ENCODE measurements around the gene SYNE3.
"Not testable (repeated sequence)": the region's sequence is repeated elsewhere in the genome, so short reads cannot be mapped to it uniquely, and the experiment has no call there.

The SYNE3 gene

DNA sequence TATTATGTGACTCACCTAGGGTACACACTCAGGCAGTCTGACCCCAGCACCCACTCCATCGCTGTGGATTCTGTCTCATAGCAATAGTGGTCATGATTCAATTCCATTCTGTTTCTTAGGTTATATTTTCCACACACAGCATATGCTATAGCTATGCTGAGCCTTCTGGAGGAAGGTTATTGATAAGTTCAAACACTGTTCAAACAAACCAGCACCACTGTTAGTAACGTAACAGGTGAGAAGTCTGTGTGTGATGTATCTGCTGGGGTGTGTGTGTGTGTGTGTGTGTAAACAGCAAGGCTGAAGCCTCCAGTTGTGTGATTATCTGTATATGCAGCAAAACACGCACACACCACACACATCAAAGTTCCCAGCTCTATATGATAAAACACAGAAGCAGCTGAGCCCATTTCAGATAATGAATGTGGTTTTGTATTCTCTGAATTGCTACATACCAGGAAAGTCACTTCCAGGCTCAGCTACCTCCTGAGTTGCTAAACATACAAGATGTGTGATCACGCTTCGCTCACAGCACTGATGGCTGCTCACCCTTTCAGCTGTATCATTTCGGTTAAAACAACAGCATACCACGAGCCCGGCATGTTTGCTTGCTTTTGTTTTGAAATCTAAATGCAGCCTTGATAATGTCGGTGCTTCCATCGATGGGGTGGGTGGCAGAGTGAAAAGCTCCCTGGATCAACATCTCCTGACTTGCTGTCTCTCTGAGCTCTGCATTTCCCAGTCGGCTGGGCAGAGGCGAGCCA lies 6.8 kb upstream of the SYNE3 start:
- no peak for DNase-seq

DNA sequence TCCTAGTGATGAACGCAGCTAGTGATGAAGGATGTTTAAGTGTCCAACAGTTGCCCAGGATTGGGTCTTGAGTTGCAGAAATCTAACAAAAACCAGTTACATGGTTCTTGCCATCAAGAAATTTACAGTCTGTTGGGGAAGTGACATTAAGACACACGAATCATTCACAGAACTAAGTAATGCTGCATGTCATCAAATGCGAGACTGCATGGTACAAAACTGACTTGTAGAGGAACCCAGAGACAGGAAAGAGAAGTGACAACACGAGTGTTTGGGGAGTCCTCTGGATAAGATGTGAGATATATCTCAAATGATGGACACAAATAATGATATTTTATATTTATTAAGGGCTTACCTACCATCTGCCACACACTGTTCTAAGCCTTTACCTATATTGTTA lies 6.1 kb upstream of the SYNE3 start:
- DNase-seq: no peak

DNA sequence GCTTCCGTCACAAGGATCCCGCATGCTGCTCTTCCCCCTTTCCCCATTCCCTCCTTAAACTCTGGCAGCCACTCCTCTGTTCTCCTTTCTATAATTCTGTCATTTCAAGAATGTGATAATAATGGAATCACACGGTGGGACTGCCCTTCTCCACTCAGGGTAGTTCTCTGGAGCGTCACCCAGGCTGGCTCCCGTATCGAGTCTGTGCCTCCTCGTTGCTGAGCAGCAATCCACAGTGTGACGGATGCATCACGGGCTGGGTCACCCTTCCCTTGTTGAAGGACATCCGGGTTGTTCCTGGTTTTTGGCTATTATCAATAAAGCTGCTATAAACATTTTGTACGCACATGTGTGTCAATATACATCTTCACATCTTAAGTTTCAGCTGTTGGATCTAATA lies 5.7 kb upstream of the SYNE3 start:
- DNase-seq: no peak

DNA sequence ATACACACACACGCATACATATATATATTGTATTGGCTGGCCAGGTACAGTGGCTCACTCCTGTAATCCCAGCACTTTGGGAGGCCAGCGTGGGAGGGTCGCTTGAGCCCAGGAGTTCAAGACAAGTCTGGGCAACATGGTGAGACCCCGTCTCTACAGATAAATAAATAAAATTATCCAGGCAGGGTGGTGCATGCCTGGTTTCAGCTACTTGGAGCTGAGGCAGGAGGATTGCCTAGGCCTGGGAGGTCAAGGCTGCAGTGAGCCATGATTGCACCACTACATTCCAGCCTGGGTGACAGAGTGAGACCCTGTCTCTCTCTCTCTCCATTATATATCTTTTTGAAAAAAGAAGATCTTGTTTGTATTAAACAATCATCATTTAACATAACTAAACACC lies 4.6 kb upstream of the SYNE3 start:
- DNase-seq: no peak

DNA sequence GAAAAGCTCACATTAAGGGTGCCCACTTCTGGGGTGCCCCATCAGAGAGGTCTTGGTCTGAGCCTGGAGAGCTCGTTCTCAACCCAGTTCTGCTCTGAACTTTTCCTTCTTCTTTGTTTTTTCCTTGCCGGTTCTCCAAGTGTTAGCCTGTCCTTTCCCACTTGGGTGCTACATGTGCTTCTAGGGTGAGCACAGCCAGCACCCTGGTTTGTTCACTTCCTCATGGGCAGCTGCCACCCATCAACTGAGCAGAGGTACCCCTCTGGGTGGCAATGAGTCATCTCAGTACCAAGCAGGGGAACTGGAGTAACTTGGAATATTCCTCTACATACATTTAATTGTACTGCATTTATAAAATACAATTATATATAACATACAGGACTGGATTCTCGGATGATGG lies 3.9 kb upstream of the SYNE3 start:
- DNase-seq: no peak

DNA sequence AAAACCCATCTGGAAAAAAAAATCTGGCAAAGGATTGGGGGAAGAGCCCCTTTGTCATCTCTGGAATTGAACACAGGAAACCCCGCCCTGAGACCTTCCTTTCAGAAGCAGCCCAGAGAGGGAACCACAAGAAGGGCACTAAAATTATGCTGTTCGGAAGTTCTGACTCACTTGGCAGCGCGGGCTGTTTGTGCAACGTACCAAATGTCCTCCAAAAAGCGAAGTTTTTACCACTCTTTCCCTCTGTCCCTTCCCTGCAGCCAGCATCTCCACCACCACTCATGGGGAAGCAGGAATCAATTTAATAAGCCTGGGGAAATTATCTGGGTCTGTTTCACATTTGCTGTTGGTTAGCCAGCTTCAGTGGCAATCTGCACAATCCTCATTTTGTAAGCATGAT lies 3.2 kb upstream of the SYNE3 start:
- peak; percentile 64 for DNase-seq

DNA sequence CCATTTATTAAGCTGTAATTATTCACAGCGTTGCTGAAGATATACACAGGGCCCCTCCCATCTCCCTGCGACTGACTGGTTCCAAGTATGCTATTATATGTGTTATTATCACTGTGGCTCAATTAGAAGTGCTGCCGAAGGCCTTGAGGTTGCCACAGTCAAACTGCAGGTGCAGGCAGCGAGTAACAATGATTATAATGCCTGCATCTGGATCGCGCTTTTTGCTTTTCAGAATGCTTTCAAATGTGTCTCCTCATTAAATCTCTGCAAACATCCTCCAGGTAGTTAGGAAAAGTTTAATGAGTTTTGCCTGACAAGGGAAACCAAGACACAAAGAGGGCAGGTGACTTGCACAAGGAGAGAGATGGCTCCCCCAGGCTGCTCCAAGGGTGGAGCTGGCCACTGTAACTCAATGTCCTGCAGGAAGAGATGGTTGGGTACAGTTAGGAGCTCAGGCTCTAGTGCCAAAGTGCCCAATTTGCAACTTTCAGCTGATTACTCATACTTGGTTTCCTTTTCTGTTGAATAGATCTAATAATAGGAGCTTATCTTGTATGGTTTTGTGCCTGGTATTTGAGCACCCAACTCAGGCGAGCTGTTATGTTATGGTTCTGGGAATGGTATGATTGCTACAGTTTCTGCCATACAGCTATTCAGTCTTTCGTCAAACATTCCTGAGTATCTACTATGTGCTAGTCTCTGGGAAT lies 1.7 kb upstream of the SYNE3 start:
- DNase-seq: peak; percentile 80

DNA sequence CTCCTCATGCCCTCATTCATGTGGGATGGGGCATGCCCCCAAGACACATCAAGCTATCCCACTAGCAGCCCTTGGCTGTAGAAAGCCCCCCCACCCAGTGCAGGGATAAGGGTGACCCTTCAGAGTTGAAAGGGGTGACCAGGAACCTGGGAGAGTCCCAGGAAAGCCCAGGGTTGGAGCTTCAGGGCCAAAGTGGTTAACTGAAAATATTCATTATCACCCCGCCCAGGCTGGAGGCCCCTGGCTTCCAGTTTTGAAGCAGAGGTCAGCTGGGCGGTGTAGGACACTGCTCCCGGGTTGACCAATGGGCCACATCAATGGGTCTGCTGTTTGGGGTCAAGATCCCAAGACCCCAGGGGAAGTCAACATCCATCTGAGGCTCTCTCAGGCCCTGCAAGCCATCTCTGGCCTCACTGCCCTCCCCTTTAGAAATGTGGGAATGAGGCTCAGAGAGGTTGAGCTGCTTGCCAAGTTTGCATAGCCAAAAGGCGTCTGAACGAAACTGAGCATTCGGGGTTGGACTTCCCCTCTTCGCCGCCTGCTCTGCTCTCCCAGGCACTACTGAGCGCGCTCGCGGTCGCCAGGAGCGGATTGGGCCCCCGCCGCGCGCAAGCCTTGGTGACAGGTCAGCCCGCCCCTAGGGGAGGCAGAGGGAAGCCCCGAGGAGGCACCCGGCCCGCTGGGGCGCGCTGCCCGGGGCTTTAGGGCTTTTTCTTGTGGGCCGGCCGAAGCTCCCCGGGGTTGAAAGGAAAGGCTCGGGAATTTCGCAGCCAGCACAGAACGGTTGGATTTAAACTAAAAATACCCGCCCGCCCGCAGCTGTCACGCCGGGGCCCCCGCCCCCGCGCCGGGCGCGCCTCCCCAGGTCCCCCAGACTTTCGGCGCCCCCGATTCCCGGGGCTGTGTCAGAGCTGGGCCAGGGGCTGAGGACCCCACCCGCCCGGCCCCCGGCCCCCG lies 576 bp downstream of the SYNE3 start:
- DNase-seq: no peak

DNA sequence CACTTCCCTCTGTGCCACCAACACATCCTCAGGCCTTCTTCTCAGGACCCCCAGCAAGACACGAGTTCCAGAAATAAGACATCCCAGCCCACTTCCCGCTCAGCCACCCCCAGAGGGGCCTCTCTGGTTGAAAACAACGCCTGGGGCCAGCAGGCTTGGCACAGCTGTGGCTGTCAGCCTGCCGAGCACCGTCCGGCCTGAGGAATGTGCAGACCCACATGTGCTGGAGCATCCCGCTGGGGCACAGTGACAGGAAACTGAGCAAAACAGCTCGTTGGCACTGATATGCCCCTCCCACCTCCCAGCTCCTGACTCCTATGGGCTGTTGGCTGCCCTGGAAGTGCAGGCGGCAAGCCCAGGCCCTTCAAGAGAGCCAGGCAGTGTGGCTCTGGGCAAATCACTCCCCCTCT lies 1.4 kb downstream of the SYNE3 start:
- DNase-seq: no peak

DNA sequence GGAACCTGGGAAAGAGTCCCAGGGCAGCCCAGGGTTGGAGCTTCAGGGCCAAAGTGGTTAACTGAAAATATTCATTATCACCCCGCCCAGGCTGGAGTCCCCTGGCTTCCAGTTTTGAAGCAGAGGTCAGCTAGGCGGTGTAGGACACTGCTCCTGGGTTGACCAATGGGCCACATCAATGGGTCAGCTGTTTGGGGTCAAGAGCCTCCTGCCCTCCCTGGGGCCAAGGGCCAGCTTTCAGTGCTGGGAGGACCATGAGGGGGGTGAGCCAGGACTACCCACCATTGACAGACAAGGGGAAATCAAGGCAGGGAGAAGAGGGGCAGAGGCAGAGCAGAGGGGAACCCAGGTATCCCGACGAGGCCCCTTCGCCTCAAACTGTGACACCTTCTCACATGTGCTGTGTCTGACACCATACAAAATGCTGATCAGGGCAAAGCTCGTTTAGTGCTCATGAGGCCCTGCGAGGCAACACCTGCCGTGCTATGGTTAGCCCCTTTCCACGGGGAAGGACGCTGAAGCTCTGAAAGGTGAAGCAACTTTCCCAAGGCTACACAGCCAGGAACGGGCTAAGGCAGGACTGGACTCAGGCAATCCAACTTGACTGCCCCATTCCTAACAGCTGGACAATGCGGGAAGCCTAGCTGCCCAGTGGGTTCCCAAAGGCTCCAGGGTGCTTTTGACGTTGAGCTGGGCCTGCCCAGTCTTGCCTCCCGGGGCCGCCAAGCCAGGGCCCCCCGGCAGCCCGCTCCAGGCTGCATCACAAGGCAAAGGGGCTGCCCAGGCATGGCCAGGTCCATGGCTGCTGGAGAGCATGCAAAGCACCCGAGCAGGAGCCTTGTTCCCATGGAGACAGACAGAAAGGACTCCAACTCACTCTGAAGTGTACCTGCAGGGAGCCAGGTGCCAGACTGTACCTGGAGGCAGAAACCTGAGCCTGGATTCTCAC lies 2.0 kb downstream of the SYNE3 start:
- DNase-seq: no peak

DNA sequence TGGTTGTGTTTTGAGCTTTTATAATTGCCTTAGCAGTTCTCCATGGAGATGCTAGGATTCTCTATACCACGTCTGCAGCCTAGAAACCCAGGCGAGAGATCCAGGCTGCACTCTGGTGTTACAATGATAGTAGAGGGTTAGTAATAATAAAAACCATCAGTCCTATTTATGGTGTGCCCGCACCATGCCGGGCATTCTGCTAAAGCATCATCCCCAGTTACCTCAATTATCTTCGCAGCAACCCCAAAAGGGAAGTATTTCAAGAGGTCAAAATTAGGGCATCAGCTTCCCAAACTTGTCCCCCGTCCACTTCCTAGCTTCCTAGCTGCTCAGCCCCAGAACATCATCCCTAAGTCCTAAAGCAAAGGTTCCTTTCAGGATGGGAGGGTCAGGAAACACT lies 3.2 kb downstream of the SYNE3 start:
- DNase-seq: no peak

DNA sequence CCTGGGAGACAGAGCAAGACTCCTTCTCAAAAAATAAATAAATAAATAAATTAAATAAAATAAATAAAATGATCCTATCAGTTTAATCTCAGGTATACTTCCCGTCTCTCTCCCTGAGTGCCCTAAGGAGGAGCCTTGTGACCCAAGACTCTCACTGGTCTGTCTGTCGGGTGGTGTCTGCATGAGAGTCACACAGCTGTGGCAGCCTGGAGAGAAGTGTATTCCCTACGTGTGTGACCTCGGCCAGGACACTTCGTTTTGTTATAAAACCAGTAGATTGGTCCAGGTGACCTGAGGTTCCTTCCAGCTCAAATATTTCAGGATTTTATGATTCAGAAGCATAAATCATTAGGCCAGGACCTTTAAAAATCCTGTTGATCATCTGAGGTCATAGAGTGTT lies 4.8 kb downstream of the SYNE3 start:
- DNase-seq: no peak

DNA sequence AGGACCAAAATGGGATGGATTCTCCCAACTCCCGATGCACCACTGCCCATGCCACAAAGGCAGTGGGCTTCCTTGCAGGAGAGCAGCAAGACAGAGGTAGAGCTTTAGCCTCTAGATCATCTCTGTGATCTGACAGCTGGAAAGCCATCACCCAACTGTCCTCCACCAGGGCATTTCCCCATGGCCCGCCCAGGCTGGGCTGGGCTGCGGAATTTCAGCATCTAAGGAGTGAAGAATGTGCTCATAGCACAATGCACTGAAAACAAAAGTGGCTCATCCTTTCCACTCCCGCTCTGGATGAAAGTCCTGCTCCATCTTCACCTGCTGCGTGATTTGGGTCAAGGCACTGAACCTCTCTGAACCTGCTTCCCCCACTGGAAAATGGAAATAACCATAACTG lies 5.6 kb downstream of the SYNE3 start:
- DNase-seq: no peak

DNA sequence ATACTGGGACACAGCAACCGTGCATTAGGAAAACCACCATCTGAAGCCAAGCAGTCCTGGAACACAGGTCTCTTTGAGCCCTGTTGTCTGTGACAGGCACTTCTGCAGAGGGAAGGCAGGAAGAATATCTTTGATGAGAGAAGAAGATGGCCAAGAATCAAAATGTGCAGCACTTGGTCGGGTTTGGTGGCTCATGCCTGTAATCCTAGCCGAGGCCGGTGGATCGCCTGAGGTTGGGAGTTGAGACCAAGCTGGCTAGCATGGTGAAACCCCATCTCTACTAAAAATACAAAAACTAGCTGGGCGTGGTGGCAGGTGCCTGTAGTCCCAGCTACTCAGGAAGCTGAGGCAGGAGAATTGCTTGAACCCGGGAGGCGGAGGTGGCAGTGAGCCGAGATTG lies 6.1 kb downstream of the SYNE3 start:
- DNase-seq: not testable (repeated sequence)

DNA sequence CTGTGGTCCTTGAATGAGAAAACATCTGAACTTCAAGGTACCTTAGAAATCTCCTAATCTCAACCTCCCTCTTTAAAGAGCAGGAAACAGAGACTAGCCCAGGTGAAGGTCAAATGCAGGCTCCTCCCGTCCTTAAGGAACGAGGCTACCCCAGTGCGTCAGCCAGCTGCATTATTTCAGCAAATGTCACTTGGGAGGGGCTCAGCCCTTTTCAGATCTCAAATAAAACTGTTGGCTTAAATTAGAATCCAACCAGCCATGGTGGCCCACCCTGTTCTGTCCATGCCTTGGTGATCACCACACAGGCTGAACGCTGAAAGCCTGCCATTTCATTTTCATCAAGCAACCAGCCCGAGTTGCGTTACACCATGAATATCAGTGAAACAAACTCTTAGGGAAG lies 7.0 kb downstream of the SYNE3 start:
- DNase-seq: no peak

DNA sequence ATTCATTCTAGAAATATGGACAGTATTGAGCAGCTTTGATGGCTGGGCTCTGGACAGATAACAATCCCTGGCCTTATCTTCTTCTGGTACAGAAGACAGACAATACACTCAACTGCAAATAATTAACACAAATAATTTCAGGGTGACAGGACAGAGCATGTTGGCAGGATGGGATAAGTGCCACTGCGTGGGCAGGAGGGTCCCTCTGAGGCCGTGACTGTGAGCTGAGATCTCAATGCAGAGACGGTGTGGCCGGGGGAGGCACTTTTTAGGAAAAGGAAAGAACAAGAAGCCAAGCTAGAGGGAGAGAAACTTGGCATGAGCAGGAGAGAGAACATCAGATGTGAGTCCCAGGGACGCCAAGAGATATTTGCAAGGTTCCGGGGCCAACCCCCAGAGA lies 8.1 kb downstream of the SYNE3 start:
- DNase-seq: no peak

DNA sequence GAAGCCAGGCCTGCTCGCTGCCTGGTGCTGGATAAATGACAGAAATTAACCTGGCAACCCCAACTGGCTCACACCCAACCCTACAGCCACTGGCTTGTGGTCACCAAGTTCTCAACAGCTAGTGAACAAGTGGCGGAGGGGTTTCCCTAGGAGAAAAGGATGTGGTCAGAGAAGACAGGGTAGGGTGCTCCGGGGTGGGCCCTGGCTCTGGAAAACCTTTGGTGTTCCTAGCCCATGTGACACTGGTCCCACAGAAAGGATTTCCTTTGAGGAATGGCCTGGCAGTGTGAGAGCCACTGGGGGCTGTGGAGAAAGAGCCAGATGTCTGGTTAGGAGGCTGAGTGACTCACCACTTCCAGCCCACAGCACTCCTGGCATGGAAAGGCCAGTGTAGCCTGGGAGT lies 8.7 kb downstream of the SYNE3 start:
- DNase-seq: peak; percentile 78

DNA sequence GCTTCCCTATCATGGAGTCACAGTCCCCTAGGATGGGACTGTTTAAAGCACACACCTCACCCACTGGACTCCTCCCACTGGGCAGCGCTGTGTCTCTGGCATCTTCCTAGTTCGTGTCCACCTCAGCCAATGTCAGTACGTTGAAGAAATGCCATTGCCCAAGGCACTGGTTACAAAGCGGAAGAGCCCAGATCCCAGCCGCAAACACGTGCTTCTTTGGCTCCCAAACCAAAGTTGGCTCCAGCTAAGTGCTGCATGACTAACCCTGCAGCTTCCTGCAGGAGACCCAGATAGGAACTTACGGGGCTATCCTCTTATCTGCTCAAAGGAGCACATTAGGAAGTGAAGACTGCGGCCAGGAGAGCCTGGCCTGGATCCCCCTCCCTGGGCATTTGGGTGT lies 9.3 kb downstream of the SYNE3 start:
- DNase-seq: peak; percentile 98

DNA sequence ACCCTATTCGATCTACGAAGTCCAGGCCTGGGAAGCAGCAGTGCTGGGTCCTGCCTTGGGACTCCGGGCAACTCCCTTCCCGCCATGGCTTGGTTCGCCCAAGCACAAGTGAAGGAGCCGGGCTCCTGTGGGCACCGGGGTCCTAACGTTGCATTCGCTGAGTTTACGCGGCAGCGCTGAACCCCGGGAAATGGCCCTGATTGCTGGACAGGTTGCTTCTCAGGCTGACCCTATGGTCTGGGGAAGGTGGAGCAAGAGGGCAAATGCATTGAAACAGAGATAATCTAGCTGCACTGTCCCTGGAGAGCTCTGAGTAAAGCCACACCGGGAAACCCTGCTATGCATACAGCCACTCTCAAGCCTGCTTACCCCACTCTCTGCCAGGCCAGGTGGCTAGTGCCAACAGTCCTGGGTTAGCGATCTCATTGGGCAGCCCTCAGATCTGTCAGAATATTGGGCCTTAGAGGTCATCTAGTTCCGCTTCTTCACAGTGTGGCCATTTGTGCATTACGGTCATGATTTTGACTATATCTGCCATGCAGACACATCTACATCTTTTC lies 11.3 kb downstream of the SYNE3 start:
- DNase-seq: no peak

DNA sequence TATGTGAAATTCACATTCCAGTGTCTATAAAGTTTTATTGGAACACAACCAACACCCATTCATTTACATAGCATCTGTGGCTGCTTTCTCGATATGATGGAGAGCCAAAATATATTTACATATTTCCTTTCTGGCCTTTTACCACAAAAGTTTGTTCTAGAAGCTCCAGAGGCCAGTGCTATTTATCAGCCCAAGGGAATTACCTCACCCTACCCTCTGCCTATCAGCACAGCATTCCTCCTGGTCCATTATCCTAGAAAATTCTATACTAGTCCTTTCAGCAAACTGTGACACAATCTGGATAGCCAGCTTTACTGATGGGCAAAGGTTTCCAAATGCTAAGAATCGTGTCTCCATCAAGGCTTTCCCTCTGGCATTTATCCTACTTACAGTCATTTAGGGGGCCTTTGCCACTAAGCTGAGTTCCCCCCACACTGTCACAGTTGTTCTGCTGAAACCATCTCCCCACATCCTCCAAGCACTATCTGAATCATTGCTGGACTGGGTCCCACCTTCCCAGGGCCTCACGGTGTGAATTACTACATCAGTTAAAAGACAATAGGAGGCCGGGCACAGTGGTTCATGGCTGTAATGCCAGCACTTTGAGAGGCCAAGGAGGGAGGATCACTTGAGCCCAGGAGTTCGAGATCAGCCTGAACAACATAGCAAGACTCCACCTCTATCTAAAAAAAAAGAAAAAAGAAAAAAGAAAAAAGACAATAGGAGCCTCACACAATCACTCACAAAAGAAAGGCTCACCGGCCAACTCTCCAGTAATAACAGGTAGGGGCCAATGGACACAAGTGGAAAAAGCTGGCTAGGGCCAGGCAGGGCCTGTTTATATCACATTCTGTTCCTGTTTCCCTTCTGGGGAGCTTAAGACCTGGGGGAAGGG lies 12.1 kb downstream of the SYNE3 start:
- peak; percentile 68 for DNase-seq

Measured in NCI-H226 (cell line).